ENCODE measurements around the gene TP53BP1. TPM values are rescaled to one million over a fixed set of nuclear protein-coding genes. Genes with fewer than 3 reads are reported as not detected.

TP53BP1 gene
- total RNA-seq, 4 donors from 2014 or later: 13.0 to 17.9 (median 16.9) TPM

DNA sequence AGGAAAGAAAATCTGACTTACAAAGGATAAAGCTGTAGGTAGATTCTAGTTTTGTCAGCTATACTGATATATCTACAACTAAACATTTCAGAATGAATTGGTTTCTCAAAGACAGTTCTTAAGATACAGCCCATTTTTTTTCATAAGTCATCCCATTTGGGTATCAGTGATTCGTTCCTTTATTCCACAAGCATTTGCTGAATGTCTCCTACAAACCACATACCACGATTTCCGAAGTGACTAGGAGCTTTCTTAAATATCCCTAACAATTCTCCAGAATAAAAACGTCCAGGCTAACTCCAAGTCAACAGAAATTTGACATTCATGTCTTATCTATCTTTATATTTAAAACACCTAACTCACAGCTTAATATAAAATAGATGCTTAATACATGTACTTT, 59.8 kb downstream of the TP53BP1 start:
- no peak for DNase-seq (ENCODE audit: low spot score in 2 of 2)
- intact Hi-C loops (cut with DNase I; ENCODE audit: low total_unique reads): no loop called here
- TF ChIP-seq, protein P1, sequence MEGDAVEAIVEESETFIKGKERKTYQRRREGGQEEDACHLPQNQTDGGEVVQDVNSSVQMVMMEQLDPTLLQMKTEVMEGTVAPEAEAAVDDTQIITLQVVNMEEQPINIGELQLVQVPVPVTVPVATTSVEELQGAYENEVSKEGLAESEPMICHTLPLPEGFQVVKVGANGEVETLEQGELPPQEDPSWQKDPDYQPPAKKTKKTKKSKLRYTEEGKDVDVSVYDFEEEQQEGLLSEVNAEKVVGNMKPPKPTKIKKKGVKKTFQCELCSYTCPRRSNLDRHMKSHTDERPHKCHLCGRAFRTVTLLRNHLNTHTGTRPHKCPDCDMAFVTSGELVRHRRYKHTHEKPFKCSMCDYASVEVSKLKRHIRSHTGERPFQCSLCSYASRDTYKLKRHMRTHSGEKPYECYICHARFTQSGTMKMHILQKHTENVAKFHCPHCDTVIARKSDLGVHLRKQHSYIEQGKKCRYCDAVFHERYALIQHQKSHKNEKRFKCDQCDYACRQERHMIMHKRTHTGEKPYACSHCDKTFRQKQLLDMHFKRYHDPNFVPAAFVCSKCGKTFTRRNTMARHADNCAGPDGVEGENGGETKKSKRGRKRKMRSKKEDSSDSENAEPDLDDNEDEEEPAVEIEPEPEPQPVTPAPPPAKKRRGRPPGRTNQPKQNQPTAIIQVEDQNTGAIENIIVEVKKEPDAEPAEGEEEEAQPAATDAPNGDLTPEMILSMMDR (IDR thresholded peaks at IDR 0.05): no peak
- TF ChIP-seq POLR2A (IDR thresholded peaks at IDR 0.05): no peak
- no peak overlapping the region for H3K4me3 ChIP-seq (ENCODE audit: low read depth, poor library complexity, severe bottlenecking)
- 91 to 93% methylated on average over 4 of the region's 4 CpGs for WGBS, 2 donors

DNA sequence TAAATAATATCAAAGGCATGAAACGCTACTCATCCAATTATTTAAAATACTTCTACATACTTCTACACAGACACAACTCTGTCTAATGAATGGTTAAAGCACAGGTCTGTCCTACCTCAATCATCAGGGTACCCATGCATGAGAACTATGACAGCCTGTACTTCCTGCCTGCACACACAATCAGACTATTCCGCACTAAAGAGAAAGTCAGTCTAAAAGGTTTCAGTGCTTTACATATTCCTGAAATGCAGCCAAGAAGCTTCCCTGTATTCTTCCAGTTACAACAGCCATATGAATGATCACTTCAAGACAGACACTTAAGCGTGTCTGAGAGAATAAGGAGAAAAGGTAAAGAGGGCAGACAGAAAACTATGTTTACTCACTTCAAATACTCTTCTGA, 63.3 kb downstream of the TP53BP1 start:
- 47 to 73% methylated on average over 3 of the region's 3 CpGs for WGBS, 2 donors
- DNase-seq (ENCODE audit: low spot score in 2 of 2): no peak
- intact Hi-C loops (cut with DNase I; ENCODE audit: low total_unique reads): no loop called here
- no peak overlapping the region for H3K4me3 ChIP-seq (ENCODE audit: low read depth, poor library complexity, severe bottlenecking)
- TF ChIP-seq POLR2A (IDR thresholded peaks at IDR 0.05): no peak
- TF ChIP-seq, protein P1 (IDR thresholded peaks at IDR 0.05): no peak

GRCh38 chr15:43423793-43424192, 69.2 kb downstream of the TP53BP1 start:
- no peak overlapping the region for H3K4me3 ChIP-seq (ENCODE audit: low read depth, poor library complexity, severe bottlenecking)
- intact Hi-C loops (cut with DNase I; ENCODE audit: low total_unique reads): no loop called here
- 91 to 94% methylated on average over 3 of the region's 3 CpGs for WGBS, 2 donors
- TF ChIP-seq, protein P1 (IDR thresholded peaks at IDR 0.05): no peak
- TF ChIP-seq POLR2A (IDR thresholded peaks at IDR 0.05): no peak
- no peak for DNase-seq (ENCODE audit: low spot score in 2 of 2)

DNA sequence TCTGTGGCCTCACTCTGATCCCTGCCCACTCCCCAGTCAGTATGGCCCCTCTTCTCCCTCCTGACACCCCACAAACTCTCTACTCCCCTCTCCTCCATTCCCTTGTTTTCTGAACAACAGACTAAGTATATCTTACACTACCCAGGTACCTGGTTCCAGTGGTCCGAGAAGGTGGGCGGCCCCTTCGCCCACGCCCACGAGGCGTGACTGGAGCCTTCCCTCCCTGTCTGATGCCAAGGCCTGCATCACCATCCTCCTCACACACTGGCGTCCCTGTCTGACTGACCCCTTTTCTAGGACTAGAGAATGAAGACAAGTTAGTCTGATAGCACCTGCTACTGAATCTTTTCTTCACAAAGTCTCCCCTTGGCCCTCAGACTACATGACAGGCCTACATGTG, 72.1 kb downstream of the TP53BP1 start:
- H3K4me3 ChIP-seq (ENCODE audit: low read depth, poor library complexity, severe bottlenecking): no peak overlapping the region
- WGBS, 2 donors: 92 to 96% methylated on average over 7 of the region's 7 CpGs
- intact Hi-C loops (cut with DNase I; ENCODE audit: low total_unique reads): no loop called here
- DNase-seq (ENCODE audit: low spot score in 2 of 2): no peak
- TF ChIP-seq POLR2A (IDR thresholded peaks at IDR 0.05): no peak
- TF ChIP-seq, protein P1 (IDR thresholded peaks at IDR 0.05): no peak

GRCh38 chr15:43420435-43420834, 72.5 kb downstream of the TP53BP1 start:
- no peak overlapping the region for H3K4me3 ChIP-seq (ENCODE audit: low read depth, poor library complexity, severe bottlenecking)
- intact Hi-C loops (cut with DNase I; ENCODE audit: low total_unique reads): no loop called here
- TF ChIP-seq POLR2A (IDR thresholded peaks at IDR 0.05): no peak
- TF ChIP-seq, protein P1 (IDR thresholded peaks at IDR 0.05): no peak
- 79 to 81% methylated on average over 10 of the region's 10 CpGs for WGBS, 2 donors
- DNase-seq (ENCODE audit: low spot score in 2 of 2): no peak

- no peak overlapping the region for H3K4me3 ChIP-seq (ENCODE audit: low read depth, poor library complexity, severe bottlenecking)
- no peak for DNase-seq (ENCODE audit: low spot score in 2 of 2)
- intact Hi-C loops (cut with DNase I; ENCODE audit: low total_unique reads): no loop called here
- TF ChIP-seq, protein P1 (IDR thresholded peaks at IDR 0.05): no peak
- no peak for TF ChIP-seq POLR2A (IDR thresholded peaks at IDR 0.05)
Measured at GRCh38 chr15:43414196-43414595, 78.8 kb downstream of the TP53BP1 start.
